Sigmoid colon (tissue), 7 donors: ENCODE results near the gene CD40. TPM values are rescaled to one million over a fixed set of nuclear protein-coding genes. Genes with fewer than 3 reads are reported as not detected.

Experiments
- DNase-seq: peaks from one replicate; pipeline ENCODE4 v3.0.0-alpha.2; 2019
- H3K27ac ChIP-seq, 4 donors: fragments of 200-600 bp; sonication (generic); one replicate each; pipeline ENCODE4 v1.5.1; 2016 to 2019; ENCODE audit warnings: mild to moderate bottlenecking in 1 of 4
- H3K27me3 ChIP-seq, 3 donors: fragments of 200-600 bp; sonication (generic); one replicate each; pipeline ENCODE4 v1.5.1; 2019; ENCODE audit warnings: mild to moderate bottlenecking in 1 of 3
- H3K36me3 ChIP-seq, 4 donors: fragments of 200-600 bp; sonication (generic); one replicate each; pipeline ENCODE4 v1.5.1; 2016 to 2019
- H3K4me1 ChIP-seq, 4 donors: fragments of 200-600 bp; sonication (generic); one replicate each; pipeline ENCODE4 v1.5.1; 2017 to 2019
- H3K4me3 ChIP-seq, 4 donors: fragments of 200-600 bp; sonication (generic); one replicate each; pipeline ENCODE4 v1.5.1; 2017 to 2019; ENCODE audit warnings: mild to moderate bottlenecking in 2 of 4, moderate library complexity in 1 of 4
- H3K9me3 ChIP-seq, 4 donors: fragments of 200-600 bp in 3 of 4; sonication (generic) in 3 of 4; one replicate each; pipeline versions ENCODE4 v1.5.1 to v1.6.1; 2013 to 2019
- CTCF ChIP-seq, 4 experiments: fragments of 450-650 bp in 3 of 4; fragments of 200-600 bp in 1 of 4; IDR thresholded peaks; one replicate each; pipeline ENCODE4 v1.5.1; 2016 to 2019; ENCODE audit warnings: antibody characterized with exemption in 4 of 4, mild to moderate bottlenecking in 3 of 4, moderate library complexity in 2 of 4
- EP300 ChIP-seq, 4 donors: sonication (generic); formaldehyde crosslinking; IDR thresholded peaks; one replicate each; pipeline ENCODE4 v1.6.1; 2017; ENCODE audit warnings: antibody characterized with exemption in 4 of 4
- POLR2A ChIP-seq, 2 donors: fragments of 450-650 bp; IDR thresholded peaks; one replicate each; pipeline ENCODE4 v1.6.1; 2016; ENCODE audit warnings: antibody characterized with exemption in 2 of 2, mild to moderate bottlenecking in 2 of 2, moderate library complexity in 2 of 2
- POLR2AphosphoS5 ChIP-seq, 4 donors: sonication (generic); formaldehyde crosslinking; IDR thresholded peaks; one replicate each; pipeline ENCODE4 v1.6.1; 2017; ENCODE audit warnings: antibody characterized with exemption in 4 of 4
- WGBS, 2 donors: extraction: QIAGEN DNeasy Blood & Tissue Kit; methylation state at CpG; one replicate each; pipeline ENCODE4 v1.1.7; 2013; 5-methylcytosine and 5-hydroxymethylcytosine counted together
- intact Hi-C: fragments of 100-400 bp; cut with DNase I; formaldehyde crosslinking; loops from one replicate; pipeline ENCODE4 v1.15.1; 2023
- polyA plus RNA-seq, 3 donors: library from polyadenylated mRNA; stranded (reverse); fragments of 200-250 nt; gene quantifications; one replicate each; pipeline ENCODE4 v1.2.3, GENCODE V29; 2013
- total RNA-seq, 4 donors: library from RNA; depleted of rRNA; stranded (reverse); fragments of >200 nt; gene quantifications; one replicate each; pipeline ENCODE4 v1.1.0, GENCODE V29; 2016
- donor health status: healthy with polysubstance abuse.
- donor health status: Bipolar disorder and iron deficiency.
- donor health status: healthy.

The CD40 gene
- total and polyA plus RNA-seq, 7 donors: 3.6 to 25.2 (median 8.7) TPM

- TF ChIP-seq EP300 (IDR thresholded peaks at IDR 0.05) (no peak), POLR2A (IDR thresholded peaks at IDR 0.05) (no peak), CTCF (IDR thresholded peaks at IDR 0.05) (no peak), POLR2AphosphoS5 (IDR thresholded peaks at IDR 0.05) (no peak)
- Histone ChIP-seq H3K4me1 (no peaks in the 10 kb centered on the region), H3K4me3 (no peak overlapping the region), H3K27ac (no peak overlapping the region), H3K36me3 (no peaks in the 10 kb centered on the region), H3K9me3 (no peaks in the 10 kb centered on the region), H3K27me3 (peaks cover 6 to 66% (median 19%) of the 10 kb centered on the region in 3 donors)
- 68 to 82% methylated on average over 5 of the region's 5 CpGs for WGBS, 2 donors
- intact Hi-C loops: no loop called here
- no peak for DNase-seq
These were observed 36.2 kb downstream of the CD40 start for GRCh38 chr20:46154305-46154704.

- H3K27ac ChIP-seq: no peak overlapping the region
- no peak for DNase-seq
- H3K9me3 ChIP-seq: no peaks in the 10 kb centered on the region
- H3K36me3 ChIP-seq: no peaks in the 10 kb centered on the region
- intact Hi-C loops: no loop called here
- H3K27me3 ChIP-seq: peaks cover 6 to 66% (median 19%) of the 10 kb centered on the region in 3 donors
- H3K4me3 ChIP-seq: no peak overlapping the region
- no peak for TF ChIP-seq POLR2A (IDR thresholded peaks at IDR 0.05)
- TF ChIP-seq POLR2AphosphoS5 (IDR thresholded peaks at IDR 0.05): no peak
- no peak for TF ChIP-seq EP300 (IDR thresholded peaks at IDR 0.05)
- TF ChIP-seq CTCF (IDR thresholded peaks at IDR 0.05): no peak
- WGBS, 2 donors: 70 to 81% methylated on average over 2 of the region's 2 CpGs
- no peaks in the 10 kb centered on the region for H3K4me1 ChIP-seq
These were observed 36.7 kb downstream of the CD40 start for GRCh38 chr20:46154796-46155195.

- Histone ChIP-seq H3K4me3 (no peak overlapping the region), H3K9me3 (no peaks in the 10 kb centered on the region), H3K4me1 (no peaks in the 10 kb centered on the region), H3K27ac (no peak overlapping the region), H3K27me3 (peaks cover 6 to 69% (median 12%) of the 10 kb centered on the region in 3 donors), H3K36me3 (no peaks in the 10 kb centered on the region)
- intact Hi-C loops: no loop called here
- TF ChIP-seq POLR2AphosphoS5 (IDR thresholded peaks at IDR 0.05) (no peak), CTCF (IDR thresholded peaks at IDR 0.05) (no peak), EP300 (IDR thresholded peaks at IDR 0.05) (no peak), POLR2A (IDR thresholded peaks at IDR 0.05) (no peak)
- WGBS, 2 donors: 43 to 55% methylated on average over 8 of the region's 8 CpGs
- no peak for DNase-seq
These were observed 38.0 kb downstream of the CD40 start for GRCh38 chr20:46156065-46156464.

- whole genome bisulfite sequencing, 2 donors: 57 to 77% methylated on average over 6 of the region's 6 CpGs
- TF ChIP-seq CTCF (IDR thresholded peaks at IDR 0.05) (no peak), POLR2A (IDR thresholded peaks at IDR 0.05) (no peak), EP300 (IDR thresholded peaks at IDR 0.05) (no peak), POLR2AphosphoS5 (IDR thresholded peaks at IDR 0.05) (no peak)
- Histone ChIP-seq H3K4me1 (no peaks in the 10 kb centered on the region), H3K4me3 (no peak overlapping the region), H3K27ac (no peak overlapping the region), H3K27me3 (peaks cover 5 to 69% (median 6%) of the 10 kb centered on the region in 3 donors), H3K36me3 (no peaks in the 10 kb centered on the region), H3K9me3 (no peaks in the 10 kb centered on the region)
- DNase-seq: no peak
- intact Hi-C loops: no loop called here
These were observed 39.0 kb downstream of the CD40 start for GRCh38 chr20:46157076-46157592.

GRCh38 chr20:46157625-46158024 is 39.5 kb downstream of the CD40 start:
- H3K27me3 ChIP-seq: peaks cover 5 to 64% (median 6%) of the 10 kb centered on the region in 3 donors
- no peaks in the 10 kb centered on the region for H3K36me3 ChIP-seq
- H3K4me1 ChIP-seq: no peaks in the 10 kb centered on the region
- 51 to 58% methylated on average over 7 of the region's 7 CpGs for WGBS, 2 donors
- TF ChIP-seq CTCF (IDR thresholded peaks at IDR 0.05): no peak
- no peak for TF ChIP-seq EP300 (IDR thresholded peaks at IDR 0.05)
- TF ChIP-seq POLR2A (IDR thresholded peaks at IDR 0.05): no peak
- TF ChIP-seq POLR2AphosphoS5 (IDR thresholded peaks at IDR 0.05): no peak
- no peak overlapping the region for H3K27ac ChIP-seq
- no peak for DNase-seq
- no peak overlapping the region for H3K4me3 ChIP-seq
- H3K9me3 ChIP-seq: no peaks in the 10 kb centered on the region
- intact Hi-C loops: no loop called here
